GM12878 (cell line): ENCODE data around the gene IL17B. TPM values are rescaled to one million over a fixed set of nuclear protein-coding genes. Genes with fewer than 3 reads are reported as not detected.

Experiments used
- ATAC-seq: fragments of 200-7000 bp; cut with Tn5 transposase; 3 replicates; pipeline ENCODE4 v1.9.1; 2020; ENCODE audit warnings: mild to moderate bottlenecking, moderate library complexity
- BruUV-seq: library from RNA; stranded (reverse); fragments of 400-500 nt; replicated peaks from 2 replicates; lab custom pipeline; 2021; lab: Mats Ljungman, UMichigan
- CTCF ChIA-PET: fragments of 300-600 bp; sonication (Branson Sonifier 250); formaldehyde crosslinking; extraction: SDS; loops from one replicate; lab custom pipeline; 2021; ENCODE audit warnings: inconsistent platforms; lab: Yijun Ruan, JAX
- POLR2A ChIA-PET: fragments of 350-600 bp; formaldehyde crosslinking; extraction: SDS; loops from one replicate; lab custom pipeline; 2021; ENCODE audit warnings: inconsistent platforms; lab: Charles Lee
- RAD21 ChIA-PET: fragments of 300-600 bp; sonication (Branson Sonifier 250); formaldehyde crosslinking; loops from one replicate; lab custom pipeline; 2023; ENCODE audit warnings: antibody characterized with exemption; ENCODE audit not compliant: unreplicated experiment; lab: Charles Lee
- SMC1A ChIA-PET: fragments of 300-600 bp; sonication (Branson Sonifier 250); formaldehyde crosslinking; loops from one replicate; lab custom pipeline; 2023; ENCODE audit not compliant: unreplicated experiment, uncharacterized antibody; lab: Charles Lee
- DNase-seq: peaks from one replicate; pipeline ENCODE4 v3.0.0-alpha.2; 2011; ENCODE audit warnings: low read depth, low spot score
- FAIRE-seq: peaks from 3 replicates; lab custom pipeline; 2011; peaks lifted over from hg19 to GRCh38; lab: Jason Lieb, UNC
- H2AFZ ChIP-seq: 2 replicates; pipeline ENCODE4 v1.6.0; 2011; ENCODE audit warnings: low read depth, low read length, control low read depth; ENCODE audit not compliant: control insufficient read depth
- H3K27ac ChIP-seq: 2 replicates; pipeline ENCODE4 v1.5.1; 2011; ENCODE audit warnings: control low read depth; ENCODE audit not compliant: control insufficient read depth, insufficient read depth
- H3K27me3 ChIP-seq, 2 experiments: replicated peaks in 1 of 2; 2 replicates each; pipeline versions ENCODE4 v1.6.0 to v1.6.1; 2011; ENCODE audit warnings: low read length in 1 of 2; ENCODE audit not compliant: control insufficient read depth in 2 of 2, insufficient read depth in 2 of 2
- H3K36me3 ChIP-seq, 2 experiments: 2 replicates each; pipeline ENCODE4 v1.5.1; 2011; ENCODE audit warnings: low read length in 1 of 2; ENCODE audit not compliant: control insufficient read depth in 2 of 2, insufficient read depth in 2 of 2
- H3K4me1 ChIP-seq: 2 replicates; pipeline ENCODE4 v1.6.1; 2011; ENCODE audit warnings: mild to moderate bottlenecking, low read length, moderate library complexity, mixed read lengths; ENCODE audit not compliant: control insufficient read depth, insufficient read depth
- H3K4me2 ChIP-seq: 2 replicates; pipeline ENCODE4 v1.6.0; 2011; ENCODE audit warnings: control low read depth; ENCODE audit not compliant: control insufficient read depth, insufficient read depth
- H3K4me3 ChIP-seq: fragments of 200-600 bp; sonication (generic); 2 replicates; pipeline ENCODE4 v1.5.1; 2016
- H3K79me2 ChIP-seq: 2 replicates; pipeline ENCODE4 v1.6.0; 2011; ENCODE audit warnings: low read length; ENCODE audit not compliant: control insufficient read depth, insufficient read depth
- H3K9ac ChIP-seq: 2 replicates; pipeline ENCODE4 v1.8.0; 2011; ENCODE audit warnings: low read length, control low read depth, mixed read lengths; ENCODE audit not compliant: control insufficient read depth, insufficient read depth
- H3K9me3 ChIP-seq: replicated peaks from 3 replicates; pipeline ENCODE4 v1.5.1; 2011; ENCODE audit warnings: mild to moderate bottlenecking, low read length; ENCODE audit not compliant: control insufficient read depth, insufficient read depth
- H4K20me1 ChIP-seq: 2 replicates; pipeline ENCODE4 v1.6.0; 2011; ENCODE audit not compliant: control insufficient read depth, insufficient read depth
- CBX3 ChIP-seq: fragments of 200-600 bp; sonication (generic); IDR thresholded peaks from 2 replicates; pipeline ENCODE4 v1.6.1; 2016; ENCODE audit warnings: low read depth, borderline replicate concordance
- CEBPB ChIP-seq, 2 experiments: fragments of 150-350 bp in 1 of 2; IDR thresholded peaks; 2 replicates each; pipeline ENCODE4 v1.6.1; 2012 to 2014; ENCODE audit warnings: low read depth in 2 of 2, low read length in 2 of 2, borderline replicate concordance in 1 of 2, inconsistent platforms in 1 of 2
- FOXK2 ChIP-seq: fragments of 450-650 bp; IDR thresholded peaks from 2 replicates; pipeline ENCODE4 v1.6.1; 2017; ENCODE audit warnings: mild to moderate bottlenecking, moderate library complexity
- IKZF1 ChIP-seq: fragments of 450-650 bp; conservative IDR thresholded peaks from 2 replicates; pipeline ENCODE4 v1.6.1; 2017; ENCODE audit warnings: antibody characterized with exemption, mild to moderate bottlenecking
- IRF4 ChIP-seq: IDR thresholded peaks from 2 replicates; pipeline ENCODE4 v1.6.1; 2011; ENCODE audit warnings: low read depth, low read length
- KDM1A ChIP-seq: fragments of 200-600 bp; sonication (generic); IDR thresholded peaks from 2 replicates; pipeline ENCODE4 v1.6.1; 2016; ENCODE audit warnings: borderline replicate concordance
- MEF2B ChIP-seq: fragments of 450-650 bp; IDR thresholded peaks from 2 replicates; pipeline ENCODE4 v1.6.1; 2018; ENCODE audit warnings: mild to moderate bottlenecking, moderate library complexity; ENCODE audit not compliant: partially characterized antibody, poor library complexity, severe bottlenecking
- MTA2 ChIP-seq: fragments of 450-650 bp; IDR thresholded peaks from 2 replicates; pipeline ENCODE4 v1.6.1; 2016; ENCODE audit warnings: low read depth, mild to moderate bottlenecking, moderate library complexity
- NRF1 ChIP-seq: conservative IDR thresholded peaks from 2 replicates; pipeline ENCODE4 v1.6.1; 2011; ENCODE audit warnings: mild to moderate bottlenecking, low read depth, low read length, improper control_type of control experiment
- PKNOX1 ChIP-seq: fragments of 450-650 bp; IDR thresholded peaks from 2 replicates; pipeline ENCODE4 v1.6.1; 2016; ENCODE audit warnings: mild to moderate bottlenecking
- RB1 ChIP-seq: fragments of 450-650 bp; formaldehyde crosslinking; IDR thresholded peaks from 2 replicates; pipeline ENCODE4 v1.6.1; 2017; ENCODE audit warnings: mild to moderate bottlenecking, borderline replicate concordance
- SPI1 ChIP-seq: IDR thresholded peaks from 2 replicates; pipeline ENCODE4 v1.6.1; 2011; ENCODE audit warnings: low read depth, mild to moderate bottlenecking, low read length, moderate library complexity, borderline replicate concordance; ENCODE audit not compliant: insufficient read depth
- TARDBP ChIP-seq: IDR thresholded peaks from 2 replicates; pipeline ENCODE4 v1.6.1; 2016; ENCODE audit warnings: borderline replicate concordance
- YY1 ChIP-seq: IDR thresholded peaks from 2 replicates; pipeline ENCODE4 v1.6.1; 2011; ENCODE audit warnings: low read depth, mild to moderate bottlenecking, low read length
- ZNF24 ChIP-seq: fragments of 450-650 bp; IDR thresholded peaks from 2 replicates; pipeline ENCODE4 v1.6.1; 2017; ENCODE audit warnings: antibody characterized with exemption, mild to moderate bottlenecking
- WGBS: methylation state at CpG from one replicate; pipeline ENCODE4 v1.1.6; 2016; ENCODE audit warnings: low lambda C conversion rate; ENCODE audit not compliant: insufficient replicate concordance, insufficient coverage; ENCODE audit errors: missing lambda C conversion rate; 5-methylcytosine and 5-hydroxymethylcytosine counted together
- in situ Hi-C: fragments of 300-500 bp; cut with MboI; formaldehyde crosslinking; loops from 9 replicates; pipeline ENCODE4 v1.14.3; 2018; ENCODE audit warnings: mixed read lengths
- intact Hi-C: fragments of 100-400 bp; cut with micrococcal nuclease; formaldehyde crosslinking; loops from one replicate; pipeline ENCODE4 v1.14.2; 2022; ENCODE audit not compliant: unreplicated experiment
- polyA plus RNA-seq, 11 experiments: library from polyadenylated mRNA; depleted of rRNA in 4 of 11; unstranded in 6 of 11; stranded (reverse) in 5 of 11; fragments of >200 nt; fragmentation: Nextera tagmentation in 4 of 11; fragmentation: Illumina TruSeq in 1 of 11; extraction: Ambion mirVana in 4 of 11; extraction: Trizol in 1 of 11; gene quantifications; 1 replicate in 1 of 11; 2 replicates in 10 of 11; pipeline versions ENCODE4 v1.2.1 to v1.2.3, GENCODE V29; 2011 to 2016; ENCODE audit warnings: inconsistent platforms in 2 of 11, missing spikeins in 2 of 11, low read depth in 1 of 11
- total RNA-seq, 4 experiments: library from RNA; depleted of rRNA in 3 of 4; stranded (reverse); fragments of >200 nt in 3 of 4; fragmentation: Illumina TruSeq in 1 of 4; extraction: Trizol in 1 of 4; gene quantifications; 2 replicates each; pipeline versions ENCODE4 v1.2.1 to v1.2.3, GENCODE V29; 2013 to 2021
- TF ChIP-seq, protein P1 (sequence below): fragments of 450-650 bp; IDR thresholded peaks from 2 replicates; pipeline ENCODE4 v1.6.1; 2018; ENCODE audit warnings: mild to moderate bottlenecking, low read depth, moderate library complexity; ENCODE audit not compliant: partially characterized antibody

The IL17B gene
- total and polyA plus RNA-seq, 10 of the 15 experiments (the other 5 are each of a cell fraction or from before 2014, with no cell fraction given), result not detected

GRCh38 chr5:149389552-149390495, 10.7 kb upstream of the IL17B start:
- H3K4me2 ChIP-seq, result no peak overlapping the region
- SMC1A ChIA-PET, result interaction anchor here (0.8 to 2.3 kb wide), 6 partner anchors 42 to 229 kb away, joined by 3 to 5 read pairs (median 4); no protein-coding TSS in a partner anchor
- no peaks in the 10 kb centered on the region for H3K36me3 ChIP-seq
- no peaks in the 10 kb centered on the region for H4K20me1 ChIP-seq
- POLR2A ChIA-PET, result interaction anchor here (0.6 kb wide), 1 partner anchor 53 kb away, joined by 3 read pairs; no protein-coding TSS in a partner anchor
- no peak overlapping the region for H3K9ac ChIP-seq
- no peak overlapping the region for H3K4me3 ChIP-seq
- RAD21 ChIA-PET, result interaction anchor here (0.6 to 1.6 kb wide), 2 partner anchors 11 to 33 kb away, joined by 3 to 4 read pairs; no protein-coding TSS in a partner anchor
- FAIRE-seq (no peak), ATAC-seq (no peak), DNase-seq (no peak)
- no peaks in the 10 kb centered on the region for H3K79me2 ChIP-seq
- peaks cover 2% of the 10 kb centered on the region in 2 experiments; a peak in 2 of 4 replicates for H3K27me3 ChIP-seq
- no TSS peak for BruUV-seq
- in situ Hi-C loops, result no loop called here
- intact Hi-C loops, result no loop called here
- H3K27ac ChIP-seq, result no peak overlapping the region
- no peak overlapping the region for H2AFZ ChIP-seq
- CTCF ChIA-PET, result interaction anchor here (0.6 to 12.8 kb wide), 13 partner anchors 8 to 177 kb away, joined by 3 to 137 read pairs (median 4); no protein-coding TSS in a partner anchor
- no peaks in the 10 kb centered on the region for H3K9me3 ChIP-seq
- WGBS, result 23% methylated on average over 11 of the region's 11 CpGs
- H3K4me1 ChIP-seq, result no peaks in the 10 kb centered on the region
- no peak for TF ChIP-seq ZNF24
- no peak for TF ChIP-seq SPI1
- TF ChIP-seq CEBPB (IDR thresholded peaks at IDR 0.05; ENCODE audit: borderline replicate concordance in 1 of 2, low read depth in 2 of 2, low read length in 2 of 2), result no peak
- TF ChIP-seq IKZF1, result no peak
- no peak for TF ChIP-seq RB1
- TF ChIP-seq KDM1A, result no peak
- TF ChIP-seq, protein P1, sequence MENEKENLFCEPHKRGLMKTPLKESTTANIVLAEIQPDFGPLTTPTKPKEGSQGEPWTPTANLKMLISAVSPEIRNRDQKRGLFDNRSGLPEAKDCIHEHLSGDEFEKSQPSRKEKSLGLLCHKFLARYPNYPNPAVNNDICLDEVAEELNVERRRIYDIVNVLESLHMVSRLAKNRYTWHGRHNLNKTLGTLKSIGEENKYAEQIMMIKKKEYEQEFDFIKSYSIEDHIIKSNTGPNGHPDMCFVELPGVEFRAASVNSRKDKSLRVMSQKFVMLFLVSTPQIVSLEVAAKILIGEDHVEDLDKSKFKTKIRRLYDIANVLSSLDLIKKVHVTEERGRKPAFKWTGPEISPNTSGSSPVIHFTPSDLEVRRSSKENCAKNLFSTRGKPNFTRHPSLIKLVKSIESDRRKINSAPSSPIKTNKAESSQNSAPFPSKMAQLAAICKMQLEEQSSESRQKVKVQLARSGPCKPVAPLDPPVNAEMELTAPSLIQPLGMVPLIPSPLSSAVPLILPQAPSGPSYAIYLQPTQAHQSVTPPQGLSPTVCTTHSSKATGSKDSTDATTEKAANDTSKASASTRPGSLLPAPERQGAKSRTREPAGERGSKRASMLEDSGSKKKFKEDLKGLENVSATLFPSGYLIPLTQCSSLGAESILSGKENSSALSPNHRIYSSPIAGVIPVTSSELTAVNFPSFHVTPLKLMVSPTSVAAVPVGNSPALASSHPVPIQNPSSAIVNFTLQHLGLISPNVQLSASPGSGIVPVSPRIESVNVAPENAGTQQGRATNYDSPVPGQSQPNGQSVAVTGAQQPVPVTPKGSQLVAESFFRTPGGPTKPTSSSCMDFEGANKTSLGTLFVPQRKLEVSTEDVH, result no peak
- TF ChIP-seq FOXK2, result no peak
- TF ChIP-seq MTA2, result no peak
- no peak for TF ChIP-seq NRF1
- no peak for TF ChIP-seq IRF4
- no peak for TF ChIP-seq MEF2B
- TF ChIP-seq PKNOX1, result no peak
- TF ChIP-seq CBX3, result no peak
- TF ChIP-seq YY1, result no peak
- TF ChIP-seq TARDBP, result no peak
